HEK293T (cell line): ENCODE data around the gene KIF3A.

ENCODE experiments used
- BHLHE40 ChIP-seq: fragments of 450-650 bp; IDR thresholded peaks from 2 replicates; pipeline ENCODE4 v1.6.1; 2016; ENCODE audit warnings: mild to moderate bottlenecking, moderate library complexity, borderline replicate concordance
- CTBP1 ChIP-seq: fragments of 450-650 bp; IDR thresholded peaks from 2 replicates; pipeline ENCODE4 v1.6.1; 2016; ENCODE audit warnings: borderline replicate concordance
- FOXA1 ChIP-seq: fragments of 450-650 bp; IDR thresholded peaks from 2 replicates; pipeline ENCODE4 v1.6.1; 2016; ENCODE audit warnings: mild to moderate bottlenecking
- FOXM1 ChIP-seq: fragments of 450-650 bp; IDR thresholded peaks from 2 replicates; pipeline ENCODE4 v1.6.1; 2017; ENCODE audit warnings: mild to moderate bottlenecking, borderline replicate concordance
- L3MBTL2 ChIP-seq: fragments of 450-650 bp; conservative IDR thresholded peaks from 2 replicates; pipeline ENCODE4 v1.6.1; 2016; ENCODE audit warnings: mild to moderate bottlenecking
- SP1 ChIP-seq: fragments of 450-650 bp; IDR thresholded peaks from 2 replicates; pipeline ENCODE4 v1.6.1; 2017

GRCh38 chr5:132644177-132644576 lies 93.2 kb downstream of the KIF3A start:
- TF ChIP-seq BHLHE40 (no peak), L3MBTL2 (no peak), FOXM1 (no peak), FOXA1 (no peak), SP1 (no peak), CTBP1 (no peak)
